Stimulated activated CD4-positive, alpha-beta T cell treated with anti-CD3 and anti-CD28 coated beads, Interleukin-12 subunit alpha, Interleukin-12 subunit beta, amount 100 ng/mL, for 24 hours (primary cell): ENCODE data around the gene KIF6.

Experiments
- DNase-seq, 2 experiments: peaks; one replicate each; pipeline ENCODE4 v3.0.0-alpha.2; 2020; ENCODE audit warnings: low read depth in 2 of 2

KIF6 gene

DNA sequence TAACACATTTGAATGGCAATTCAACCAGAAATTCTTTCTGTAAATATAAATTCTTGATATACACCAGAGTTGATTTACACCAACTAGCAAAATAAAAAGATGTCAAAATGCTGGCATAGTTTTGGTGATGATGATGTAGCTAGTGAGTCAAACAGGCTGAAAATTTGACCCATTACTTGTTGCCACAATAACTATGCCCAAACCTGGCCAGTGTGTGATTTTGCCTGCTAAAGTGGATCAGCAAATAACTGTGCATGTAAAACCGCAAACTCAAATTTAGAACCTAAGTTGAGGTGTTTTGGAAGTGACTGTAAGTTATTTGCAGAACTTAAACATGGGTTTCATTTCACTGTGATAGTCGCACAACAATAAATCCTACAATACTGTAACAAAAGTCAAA is 125.9 kb downstream of the KIF6 start:
- DNase-seq = no peak

- DNase-seq = no peak
Measured at GRCh38 chr6:39594285-39594684, 130.9 kb downstream of the KIF6 start.

DNA sequence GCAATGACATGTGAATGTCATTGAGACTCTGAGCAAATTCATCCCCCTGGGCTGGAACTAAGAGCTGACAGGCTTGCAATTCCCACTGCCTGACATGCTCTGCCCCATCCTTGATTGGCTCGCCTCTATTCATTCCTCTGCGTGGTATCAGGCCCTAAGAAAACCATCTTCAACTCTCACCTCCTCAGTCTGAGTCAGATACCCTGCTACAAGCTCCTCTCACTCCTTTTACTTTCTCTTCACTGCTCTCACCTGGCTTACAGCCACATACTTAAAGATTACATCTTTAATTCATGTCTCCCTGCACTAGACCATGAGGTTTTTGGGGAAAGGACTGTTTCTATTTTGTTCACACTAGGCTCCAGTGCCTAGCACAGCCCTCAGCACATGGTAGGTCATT is 131.6 kb downstream of the KIF6 start:
- DNase-seq = no peak

- no peak for DNase-seq
Measured at GRCh38 chr6:39590871-39591393, 134.3 kb downstream of the KIF6 start.

DNA sequence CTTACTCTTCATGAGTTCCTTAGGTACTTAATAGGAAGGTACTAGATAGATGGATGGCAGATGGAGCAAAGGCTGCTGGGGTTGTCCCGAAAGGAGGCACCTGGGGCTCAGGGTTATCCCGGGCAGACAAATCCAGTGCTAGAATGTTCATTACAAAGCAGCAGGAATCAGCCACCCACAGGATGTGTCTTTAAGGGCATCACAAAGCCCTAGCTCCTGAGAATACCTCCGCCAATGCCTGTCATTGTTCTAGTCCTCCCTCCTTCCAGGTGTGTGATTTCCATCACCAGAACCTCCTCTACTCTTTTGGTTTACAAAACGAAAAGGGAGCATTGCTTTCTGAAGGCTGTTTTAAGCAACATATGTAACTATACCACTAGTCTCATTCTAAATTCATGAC is 138.1 kb downstream of the KIF6 start:
- DNase-seq = no peak

DNA sequence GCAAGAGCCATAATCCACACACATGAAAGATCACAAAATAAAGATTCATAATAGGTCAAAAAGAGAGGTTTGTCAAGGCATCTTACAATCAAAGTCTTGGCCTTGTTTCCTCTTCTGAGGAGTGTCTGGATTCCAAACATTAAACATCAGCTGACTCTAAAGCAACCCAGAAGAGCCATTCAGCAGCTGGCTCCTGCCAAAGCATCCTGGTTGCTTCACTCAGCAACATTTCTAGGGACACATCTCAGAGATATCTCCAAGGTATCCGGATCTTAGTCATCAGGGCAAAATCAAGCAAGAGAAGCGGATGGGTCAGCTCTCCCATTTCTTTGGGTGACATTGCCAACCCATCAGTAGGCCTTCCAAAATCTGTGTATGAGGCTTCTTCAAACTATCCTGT is 139.6 kb downstream of the KIF6 start:
- DNase-seq = no peak

GRCh38 chr6:39577446-39578165 is 147.6 kb downstream of the KIF6 start:
- no peak for DNase-seq

DNA sequence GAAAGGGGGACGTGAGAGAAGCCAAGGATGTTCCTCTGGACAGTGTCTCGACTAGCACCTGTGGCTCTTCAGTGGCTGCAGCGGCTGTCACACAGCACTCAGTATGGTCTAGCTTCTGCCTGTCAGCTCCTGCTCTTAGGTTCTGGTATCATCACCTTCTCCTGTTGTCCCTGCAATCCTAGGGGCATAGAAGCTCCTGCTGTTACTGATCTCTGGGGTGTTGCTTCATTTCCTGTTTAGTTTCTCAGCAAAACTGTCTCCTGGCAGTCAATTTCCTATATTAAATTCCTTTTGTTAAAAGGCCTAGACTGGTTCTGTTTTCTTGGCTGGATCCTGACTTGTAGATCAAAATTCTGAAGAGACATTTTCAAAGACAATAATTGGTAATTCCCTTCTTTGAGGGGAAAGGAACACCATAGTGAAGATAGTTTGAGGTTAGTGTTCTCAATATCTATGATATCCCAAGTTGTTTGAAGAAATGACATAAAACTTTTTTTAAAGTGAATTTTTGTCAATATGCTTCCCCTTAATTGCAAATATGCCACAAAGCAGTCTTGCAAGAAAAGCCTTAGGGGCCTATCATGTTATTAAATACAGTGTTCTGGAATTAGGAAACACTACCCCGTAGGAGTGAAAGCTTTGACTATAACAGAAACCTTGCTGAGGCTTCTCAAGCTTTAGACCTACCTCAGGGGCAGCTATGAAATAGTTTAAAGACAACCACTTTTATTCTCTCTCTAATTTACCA is 148.5 kb downstream of the KIF6 start:
- no peak for DNase-seq

GRCh38 chr6:39574991-39575390 is 150.2 kb downstream of the KIF6 start:
- no peak for DNase-seq

DNA sequence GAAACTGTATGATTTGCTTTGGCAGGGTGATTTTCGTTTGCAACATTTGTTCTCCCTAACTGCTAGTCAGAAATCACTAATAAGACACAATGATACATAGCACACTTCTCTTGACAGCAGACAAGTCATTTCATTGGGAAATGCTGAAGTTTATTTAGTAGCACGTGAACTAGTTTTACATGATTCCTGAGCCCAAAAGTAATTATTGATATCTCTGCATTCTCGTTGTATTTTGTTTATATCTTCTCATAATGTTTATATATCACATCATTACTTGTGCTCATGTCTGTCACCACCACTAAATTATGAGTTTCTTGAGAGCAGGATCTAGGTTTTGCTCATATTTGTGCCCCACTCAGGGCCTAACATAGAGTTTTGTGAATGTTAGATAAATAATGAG is 151.7 kb downstream of the KIF6 start:
- DNase-seq = no peak

DNA sequence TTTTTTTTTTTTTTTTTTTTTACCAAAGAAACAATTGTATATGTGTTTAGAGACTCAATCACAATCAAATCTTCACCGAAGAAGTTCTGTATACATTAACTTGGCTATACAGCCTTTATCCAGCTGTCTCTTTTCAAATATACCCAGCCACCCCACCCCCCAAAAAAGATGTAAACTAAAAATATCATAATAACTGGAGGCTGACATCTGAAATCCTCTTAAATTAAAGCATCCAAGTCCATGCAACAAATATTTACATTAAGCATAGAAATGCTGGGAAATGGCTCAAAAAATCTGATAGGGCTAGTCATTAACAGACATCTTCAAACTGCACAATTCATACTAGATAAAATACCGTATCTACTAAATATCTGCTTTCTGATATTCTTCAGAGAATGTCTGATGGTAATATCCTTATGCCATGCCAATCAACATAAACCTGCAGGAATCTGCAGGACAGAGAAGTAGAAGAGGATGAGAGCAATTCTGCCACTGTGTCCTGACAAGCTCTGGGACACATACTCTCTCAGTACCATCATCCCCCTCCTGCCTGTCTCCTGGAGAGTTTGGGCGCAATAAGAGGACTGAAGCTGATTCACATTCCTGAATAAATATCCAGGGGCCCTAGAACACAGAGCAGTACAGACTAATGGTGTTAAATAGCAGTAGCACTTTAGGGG is 152.4 kb downstream of the KIF6 start:
- DNase-seq = no peak

- DNase-seq = no peak
Measured at GRCh38 chr6:39568896-39569295, 156.3 kb downstream of the KIF6 start.

DNA sequence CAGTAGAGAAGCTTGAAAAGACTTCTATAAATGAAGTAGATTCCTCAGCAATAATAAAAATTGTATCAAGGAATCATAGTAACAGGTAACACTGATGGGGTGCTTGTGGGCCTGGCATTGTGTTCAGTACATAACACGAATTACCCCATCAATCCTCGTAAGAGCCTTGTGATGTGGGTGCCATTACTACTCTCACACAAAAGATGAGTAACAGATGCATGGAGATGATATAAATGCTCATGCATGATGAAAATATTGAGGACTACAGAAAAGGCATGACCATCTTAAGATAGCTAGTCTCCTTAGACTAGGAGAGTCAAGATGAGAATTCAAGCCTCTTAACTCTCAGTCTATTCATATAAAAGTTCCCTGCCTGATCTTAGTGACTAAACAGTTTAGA is 158.1 kb downstream of the KIF6 start:
- no peak for DNase-seq

GRCh38 chr6:39566456-39566855 is 158.8 kb downstream of the KIF6 start:
- no peak for DNase-seq

DNA sequence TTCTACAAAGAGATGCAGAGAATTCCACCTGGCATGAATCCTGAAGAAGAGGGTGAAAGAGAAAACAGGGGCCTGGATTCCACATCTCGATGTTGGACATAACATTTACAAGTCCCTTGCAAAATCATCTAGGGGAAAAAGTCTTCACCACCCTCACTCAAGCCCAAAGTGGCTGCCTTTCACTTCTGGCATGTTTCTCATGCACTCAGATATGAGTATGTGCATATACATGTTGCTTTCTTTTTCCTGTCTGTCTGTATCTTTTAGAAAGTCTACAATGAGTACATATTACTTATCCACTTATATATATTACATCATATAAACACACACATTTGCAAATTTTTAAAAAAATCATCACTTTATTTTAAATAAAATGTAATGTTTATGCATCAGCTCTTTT is 159.3 kb downstream of the KIF6 start:
- DNase-seq = no peak

DNA sequence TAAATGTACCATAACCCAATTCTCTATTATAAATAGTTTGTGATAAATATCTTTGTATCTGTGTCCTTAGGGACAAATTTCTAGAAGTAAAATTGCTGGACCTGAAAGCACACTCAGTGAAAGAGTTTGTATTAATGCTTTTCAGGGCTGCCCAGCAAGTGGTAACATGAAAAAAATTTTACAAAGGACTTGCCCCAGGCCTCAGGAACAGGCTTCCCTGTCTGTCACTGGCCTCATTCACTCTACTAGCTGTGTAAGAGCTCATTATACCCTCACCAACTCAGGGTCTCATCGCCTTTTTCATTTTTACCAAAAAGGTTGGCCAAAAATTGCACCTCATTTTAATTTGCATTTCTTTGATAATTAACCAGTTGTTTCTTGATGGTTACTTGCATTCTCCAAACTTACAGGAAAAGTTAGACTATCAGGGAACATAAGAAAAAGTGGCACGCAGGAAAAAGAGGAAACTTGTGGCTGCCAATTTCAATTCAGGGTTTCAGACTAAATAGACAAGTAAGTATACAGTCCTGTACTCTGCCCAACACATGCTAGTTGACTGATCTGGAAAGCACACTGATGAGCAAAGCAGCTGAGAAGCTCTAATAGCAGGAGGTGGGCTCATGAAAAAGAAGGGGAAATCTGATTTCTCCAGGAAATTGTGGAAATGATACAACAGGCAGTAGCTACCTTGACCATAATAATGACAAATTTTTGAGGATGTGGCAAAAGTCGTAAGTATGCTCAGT is 161.5 kb downstream of the KIF6 start:
- no peak for DNase-seq

DNA sequence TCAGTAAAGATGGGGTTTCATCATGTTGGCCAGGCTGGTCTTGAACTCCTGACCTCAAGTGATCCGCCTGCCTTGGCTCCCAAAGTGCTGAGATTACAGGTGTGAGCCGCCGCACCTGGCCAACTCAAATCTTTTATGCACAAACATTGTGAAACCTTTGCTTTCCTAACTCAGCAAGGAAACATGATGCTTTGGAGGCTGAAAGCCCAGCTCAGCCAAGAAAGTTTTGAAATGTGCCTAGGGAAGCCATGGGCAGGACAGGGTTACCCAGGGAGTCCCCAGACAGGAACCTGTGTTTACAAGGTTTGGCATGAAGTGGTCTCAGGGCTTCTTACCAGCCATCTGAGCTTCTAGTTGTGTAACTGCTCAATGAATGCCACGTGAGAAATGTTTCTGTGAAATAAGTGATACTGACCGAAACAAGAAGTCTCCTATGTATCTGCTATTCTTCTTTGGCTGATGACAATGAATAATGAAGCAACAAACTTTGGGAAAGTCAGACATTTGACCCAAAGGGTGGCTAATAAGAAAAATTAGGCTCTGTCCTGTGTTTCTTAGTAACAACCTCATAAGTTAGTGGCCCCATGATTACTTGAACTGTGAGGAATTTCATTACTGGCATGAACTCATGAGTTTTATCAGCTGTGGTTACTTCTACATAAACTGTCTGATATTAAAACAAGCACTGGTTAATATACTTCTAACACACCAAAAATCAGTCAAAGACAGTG is 163.5 kb downstream of the KIF6 start:
- no peak for DNase-seq

DNA sequence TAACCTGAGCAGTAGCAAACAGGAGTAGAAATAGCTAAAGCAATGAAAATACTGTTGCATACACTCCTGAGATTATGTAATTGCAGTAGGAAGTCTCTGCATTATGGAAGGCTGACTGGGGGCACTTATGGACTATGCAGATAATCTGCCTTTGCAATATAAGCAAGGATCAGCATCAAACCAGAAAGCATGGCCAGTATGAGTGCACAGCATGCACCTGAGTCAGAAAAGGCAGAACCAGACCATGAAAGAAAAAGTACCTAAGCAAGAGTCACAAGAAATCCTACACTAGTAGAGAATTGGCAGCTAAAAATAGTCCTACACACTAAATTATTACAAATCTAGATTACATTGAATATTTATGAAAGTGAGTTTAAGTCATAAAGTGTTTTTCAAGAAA is 164.3 kb downstream of the KIF6 start:
- DNase-seq = no peak

GRCh38 chr6:39558591-39559190 is 166.5 kb downstream of the KIF6 start:
- DNase-seq = no peak

GRCh38 chr6:39558079-39558478 is 167.1 kb downstream of the KIF6 start:
- DNase-seq = no peak

DNA sequence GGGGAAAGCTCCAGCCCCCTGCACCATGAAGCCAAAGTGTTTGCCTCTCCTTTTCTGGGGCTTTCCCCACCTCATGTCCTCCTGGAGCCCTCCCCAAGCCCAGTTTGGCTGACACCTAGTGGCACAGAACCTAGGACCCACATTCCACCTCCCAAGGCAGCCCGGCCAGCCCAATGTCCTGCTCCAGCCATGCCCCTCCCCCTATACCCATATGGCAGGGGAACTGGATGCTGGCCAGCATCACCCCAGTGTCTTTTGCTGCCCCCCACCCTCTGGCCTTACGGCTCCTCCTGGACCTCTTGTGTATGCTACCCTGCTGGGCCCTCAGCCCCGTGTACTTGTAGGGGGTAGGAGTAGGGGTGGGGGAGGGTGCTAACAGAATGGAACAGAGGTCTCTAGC is 170.1 kb downstream of the KIF6 start:
- DNase-seq = no peak
